T follicular helper cell (primary cell): ENCODE measurements around the gene RUSC2.
"Not testable (repeated sequence)": the region's sequence is repeated elsewhere in the genome, so short reads cannot be mapped to it uniquely, and the experiment has no call there.

Experiments used
- DNase-seq: peaks from one replicate; pipeline ENCODE4 v3.0.0-alpha.2; 2020; ENCODE audit warnings: low read depth

RUSC2 gene

DNA sequence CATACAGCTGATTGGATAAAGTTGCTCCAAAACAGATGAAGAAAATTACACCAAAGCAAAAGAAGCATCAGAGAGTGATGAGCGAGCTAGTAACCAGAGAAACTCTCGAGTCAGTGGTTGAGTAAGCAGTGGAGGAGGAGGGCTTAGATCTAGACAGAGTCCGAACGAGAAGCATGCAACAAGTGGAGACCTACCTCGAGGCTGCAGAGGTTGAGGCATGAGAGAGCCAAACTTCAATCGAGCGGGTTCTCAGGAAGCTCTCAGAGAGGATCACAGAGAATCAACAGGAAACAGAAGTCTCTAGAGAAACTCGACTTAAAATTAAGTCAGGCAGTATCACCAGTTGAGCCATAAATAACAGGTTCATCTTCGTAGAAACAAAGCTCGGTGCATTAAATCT is 6.1 kb downstream of the RUSC2 start:
- DNase-seq, result no peak

- not testable (repeated sequence) for DNase-seq
Measured at GRCh38 chr9:35498245-35498644, 8.3 kb downstream of the RUSC2 start.

DNA sequence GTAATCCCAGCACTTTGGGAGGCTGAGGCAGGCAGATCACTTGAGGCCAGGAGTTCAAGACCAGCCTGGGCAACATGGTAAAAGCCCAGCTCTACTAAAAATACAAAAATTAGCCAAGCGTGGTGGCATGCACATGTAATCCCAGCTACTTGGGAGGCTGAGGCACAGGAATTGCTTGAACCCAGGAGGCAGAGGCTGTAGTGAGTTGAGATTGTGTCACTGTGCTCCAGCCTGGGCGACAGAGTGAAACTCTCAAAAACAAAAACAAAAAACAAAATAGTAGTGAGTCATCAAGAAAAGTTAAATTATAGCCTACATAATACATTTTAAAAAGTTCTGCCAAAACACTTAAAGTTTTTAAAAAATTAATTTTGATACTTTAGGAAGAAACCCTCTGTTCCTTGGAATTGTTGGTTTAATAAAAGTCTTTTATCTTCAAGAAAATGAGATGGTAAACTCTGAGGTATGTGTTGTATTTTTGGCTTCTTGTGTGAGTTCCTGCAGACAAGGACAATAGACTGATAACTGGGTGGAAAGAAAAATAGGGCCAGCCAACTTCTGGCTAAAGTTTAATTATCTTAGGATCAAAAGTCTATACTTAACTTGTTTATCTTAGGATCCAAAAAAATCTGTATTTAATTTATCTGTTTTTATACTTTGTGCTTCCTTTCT is 9.3 kb downstream of the RUSC2 start:
- no peak for DNase-seq

GRCh38 chr9:35499701-35500030 is 9.8 kb downstream of the RUSC2 start:
- DNase-seq, result no peak

DNA sequence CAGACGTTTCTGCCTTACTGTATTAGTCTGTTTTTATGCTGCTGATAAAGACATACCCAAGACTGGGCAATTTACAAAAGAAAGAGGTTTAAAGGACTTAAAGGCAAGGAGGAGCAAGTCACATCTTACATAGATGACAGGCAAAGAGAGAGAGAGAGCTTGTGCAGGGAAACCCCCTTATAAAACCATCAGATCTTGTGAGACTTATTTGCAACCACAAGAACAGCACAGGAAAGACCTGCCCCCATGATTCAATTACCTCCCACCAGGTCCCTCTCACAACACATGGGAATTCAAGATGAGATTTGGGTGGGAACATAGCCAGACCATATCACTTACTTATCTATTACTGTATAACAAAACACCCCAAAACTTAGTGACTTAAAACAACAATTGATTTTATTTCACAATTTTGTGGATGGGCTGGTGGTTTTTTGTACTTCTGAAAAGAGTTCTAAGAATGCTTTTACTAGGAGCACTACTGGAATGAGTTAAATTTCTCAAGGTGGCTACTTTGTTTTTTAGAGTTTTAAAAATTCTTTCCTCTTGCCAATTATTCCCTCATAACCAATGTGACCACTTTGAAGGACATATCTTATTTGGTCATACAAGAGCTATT is 10.3 kb downstream of the RUSC2 start:
- no peak for DNase-seq

DNA sequence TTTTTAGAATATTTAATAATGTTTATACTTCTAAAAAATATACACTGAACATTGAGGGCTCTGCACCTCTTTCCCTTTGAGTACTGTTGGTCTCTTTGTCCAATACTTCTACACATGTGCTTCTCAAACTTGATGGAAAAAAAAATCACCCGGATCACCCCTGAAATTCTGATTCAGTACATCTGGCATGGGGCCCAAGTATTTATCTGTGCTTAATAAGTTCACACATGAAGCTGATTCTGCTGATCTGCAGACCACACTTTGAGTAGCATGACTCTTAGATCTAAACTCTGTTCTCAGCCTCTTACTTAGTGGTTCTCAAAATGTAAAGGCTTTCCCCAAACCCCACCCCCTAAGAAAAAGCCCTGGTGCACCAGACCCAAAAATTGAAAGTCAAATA is 12.0 kb downstream of the RUSC2 start:
- no peak for DNase-seq

DNA sequence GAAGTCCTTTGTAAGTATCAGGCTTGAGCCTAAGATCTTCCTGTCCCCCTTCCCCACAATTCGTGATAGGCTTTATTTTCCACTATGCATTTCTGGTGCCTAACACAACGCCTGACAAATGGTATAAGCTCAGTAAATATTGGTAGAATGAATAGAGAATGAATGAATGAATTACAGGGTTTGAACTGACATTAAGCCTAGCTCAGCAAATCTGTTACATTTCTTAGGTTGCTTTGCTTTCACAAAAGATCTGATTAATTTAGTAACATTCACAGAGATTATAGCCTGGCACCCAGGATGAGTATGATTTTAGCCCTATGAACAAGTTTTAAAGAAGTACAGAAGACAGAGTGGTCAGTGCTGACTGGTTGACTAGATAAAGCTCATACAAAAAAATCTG is 16.4 kb downstream of the RUSC2 start:
- no peak for DNase-seq

- no peak for DNase-seq
Measured at GRCh38 chr9:35508069-35508468, 18.2 kb downstream of the RUSC2 start.

DNA sequence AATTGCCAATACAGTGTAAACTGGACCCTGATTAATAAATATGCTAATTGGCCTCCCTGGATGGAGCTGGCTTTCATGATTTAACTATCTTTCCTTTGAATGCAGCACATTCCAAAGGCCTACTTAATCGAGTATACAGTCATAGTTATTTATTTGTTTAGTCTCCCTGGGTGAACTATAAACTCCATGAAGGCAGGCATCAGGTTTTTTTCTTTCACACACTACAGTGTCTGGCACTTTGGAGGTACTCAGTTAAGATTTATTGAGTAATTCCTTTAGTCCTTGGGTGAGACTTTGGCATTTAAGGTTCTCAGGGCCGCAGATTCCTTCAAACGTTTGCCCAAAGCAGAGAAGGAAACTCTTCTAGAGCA is 20.5 kb downstream of the RUSC2 start:
- no peak for DNase-seq

GRCh38 chr9:35510754-35511428 is 21.0 kb downstream of the RUSC2 start:
- DNase-seq, result no peak

GRCh38 chr9:35511453-35511852 is 21.5 kb downstream of the RUSC2 start:
- DNase-seq, result no peak

DNA sequence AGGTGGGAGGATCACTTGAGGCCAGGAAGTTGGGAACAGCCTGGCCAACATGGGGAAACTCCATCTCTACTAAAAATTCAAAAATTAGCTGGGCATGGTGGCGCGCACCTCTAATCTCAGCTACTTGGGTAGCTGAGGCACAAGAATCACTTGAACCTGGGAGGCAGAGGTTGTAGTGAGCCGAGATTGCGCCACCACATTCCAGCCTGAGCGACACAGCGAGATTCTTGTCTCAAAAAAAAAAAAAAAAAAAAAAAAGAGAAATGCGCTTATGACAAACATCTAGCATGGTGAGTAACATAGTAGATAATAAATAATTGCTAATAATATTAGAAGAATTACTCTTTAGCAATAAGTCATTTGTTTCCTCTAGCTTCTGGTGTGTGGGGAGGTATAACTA is 25.9 kb downstream of the RUSC2 start:
- DNase-seq, result no peak

DNA sequence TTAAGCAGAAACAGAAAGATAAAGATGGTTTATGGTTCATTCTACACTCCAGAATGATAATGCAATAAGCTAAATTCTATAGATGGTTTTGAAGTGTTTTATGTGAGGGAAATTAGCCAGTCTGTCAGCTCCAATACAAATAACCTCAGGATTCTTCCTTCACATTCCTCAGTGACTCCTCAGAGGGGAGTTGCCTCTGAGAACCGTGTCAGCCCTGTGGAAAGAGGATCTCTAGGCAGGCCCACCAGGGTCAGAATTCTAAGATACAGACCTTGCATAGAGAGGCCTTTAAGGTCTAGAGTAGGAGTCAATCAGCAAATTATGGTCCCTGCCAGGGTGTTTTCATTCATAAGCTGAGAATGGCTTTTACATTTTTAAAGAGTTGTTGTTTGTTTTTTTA is 26.6 kb downstream of the RUSC2 start:
- DNase-seq, result no peak

DNA sequence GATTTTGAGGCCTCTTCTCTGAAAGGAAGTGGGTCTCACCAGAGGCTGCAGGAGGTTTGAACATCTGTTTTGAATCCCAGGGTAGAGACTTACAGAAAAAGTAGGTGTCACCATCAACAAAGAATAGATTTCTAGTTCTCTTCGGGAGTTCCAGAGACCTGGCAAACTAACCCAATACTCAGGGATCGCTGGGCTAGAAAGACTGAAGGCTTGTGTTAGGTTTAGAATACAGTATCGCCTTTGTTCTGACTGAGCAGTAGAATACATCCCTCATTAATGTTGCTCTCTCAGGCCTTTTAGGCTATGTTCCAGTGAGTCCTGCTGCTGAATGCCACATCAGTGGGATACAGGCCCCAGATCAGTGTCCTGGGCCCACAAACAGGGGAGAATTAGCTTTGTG is 27.2 kb downstream of the RUSC2 start:
- DNase-seq, result no peak

GRCh38 chr9:35517552-35518224 is 27.8 kb downstream of the RUSC2 start:
- DNase-seq, result no peak

DNA sequence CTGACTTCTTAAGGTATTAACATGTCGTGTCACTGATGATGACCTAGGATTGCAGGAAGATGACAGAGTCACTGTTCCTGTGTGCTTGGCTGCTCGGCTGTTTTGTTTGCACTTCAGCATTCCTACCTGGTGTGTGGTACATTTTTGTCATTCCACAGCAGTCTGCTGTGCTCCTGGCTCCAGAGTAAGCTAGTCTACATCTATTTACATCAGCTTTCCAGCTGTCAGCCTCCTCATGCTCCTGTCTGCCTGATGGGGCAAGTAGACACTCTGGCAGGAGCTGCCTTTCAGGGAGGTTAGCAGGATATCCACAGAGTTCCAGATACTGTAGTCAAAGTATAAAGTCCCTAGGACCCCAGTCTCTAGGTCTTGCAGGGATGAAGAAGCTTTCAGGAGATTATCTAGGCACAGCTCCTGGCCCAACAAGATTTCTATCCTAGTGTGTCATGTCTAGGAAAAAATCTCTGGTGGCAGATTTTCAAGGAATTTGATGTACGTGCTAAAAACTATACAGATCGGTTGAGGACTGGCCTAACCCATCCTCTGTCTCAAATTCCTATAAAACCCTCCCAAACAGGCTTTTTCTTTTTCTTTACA is 28.4 kb downstream of the RUSC2 start:
- no peak for DNase-seq

- no peak for DNase-seq
Measured at GRCh38 chr9:35518981-35519679, 29.2 kb downstream of the RUSC2 start.

GRCh38 chr9:35519692-35520363 is 29.9 kb downstream of the RUSC2 start:
- DNase-seq, result no peak

DNA sequence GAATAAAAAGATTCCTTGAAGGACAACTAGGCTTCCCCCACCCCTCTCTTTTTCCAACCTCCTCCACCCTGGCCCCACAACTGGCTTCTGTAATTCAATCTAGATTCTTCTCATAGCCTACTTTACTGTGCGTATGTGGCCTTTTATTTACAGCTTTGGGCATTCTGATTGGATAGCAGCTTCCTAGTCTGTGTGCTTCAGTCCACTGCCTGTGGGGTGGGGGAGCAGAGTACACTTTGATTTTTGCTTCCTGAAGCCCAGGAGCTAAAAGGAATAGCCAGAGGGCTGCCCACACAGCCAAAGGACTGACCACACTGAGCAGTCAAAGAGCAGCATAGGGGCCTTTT is 30.4 kb downstream of the RUSC2 start:
- DNase-seq, result no peak

- DNase-seq, result no peak
Measured at GRCh38 chr9:35521708-35522107, 31.8 kb downstream of the RUSC2 start.

DNA sequence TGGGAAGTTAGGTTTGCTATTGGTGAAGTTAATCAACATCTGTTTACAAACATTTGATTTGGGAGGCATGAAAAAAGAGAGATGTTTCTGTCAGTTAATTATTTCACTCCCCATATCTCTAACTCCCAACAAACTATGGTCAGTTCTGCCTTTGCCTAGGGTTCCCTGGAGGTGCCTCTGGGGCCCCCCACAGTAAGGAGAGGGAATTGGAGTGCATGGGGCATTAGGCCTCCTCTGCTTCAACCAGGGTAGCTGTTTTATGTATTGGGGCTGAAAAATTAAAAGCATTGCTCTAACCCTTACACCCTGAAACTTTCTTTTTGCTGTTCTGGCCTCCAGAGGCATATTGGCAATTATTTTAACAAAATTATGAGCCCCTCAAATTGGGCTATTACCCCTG is 32.3 kb downstream of the RUSC2 start:
- no peak for DNase-seq

GRCh38 chr9:35522700-35523099 is 32.8 kb downstream of the RUSC2 start:
- no peak for DNase-seq
